GM18907 (cell line): ENCODE measurements around the gene ST3GAL5.
A peak's percentile ranks its signal among the peaks of the same experiment; 100 is the strongest.
"Not testable (repeated sequence)": the region's sequence is repeated elsewhere in the genome, so short reads cannot be mapped to it uniquely, and the experiment has no call there.

ENCODE experiments used
- ATAC-seq: cut with Tn5 transposase; IDR thresholded peaks from one replicate; pipeline ENCODE4 v1.9.1; 2021; ENCODE audit warnings: mild to moderate bottlenecking, moderate library complexity; ENCODE audit not compliant: unreplicated experiment

ST3GAL5 gene

DNA sequence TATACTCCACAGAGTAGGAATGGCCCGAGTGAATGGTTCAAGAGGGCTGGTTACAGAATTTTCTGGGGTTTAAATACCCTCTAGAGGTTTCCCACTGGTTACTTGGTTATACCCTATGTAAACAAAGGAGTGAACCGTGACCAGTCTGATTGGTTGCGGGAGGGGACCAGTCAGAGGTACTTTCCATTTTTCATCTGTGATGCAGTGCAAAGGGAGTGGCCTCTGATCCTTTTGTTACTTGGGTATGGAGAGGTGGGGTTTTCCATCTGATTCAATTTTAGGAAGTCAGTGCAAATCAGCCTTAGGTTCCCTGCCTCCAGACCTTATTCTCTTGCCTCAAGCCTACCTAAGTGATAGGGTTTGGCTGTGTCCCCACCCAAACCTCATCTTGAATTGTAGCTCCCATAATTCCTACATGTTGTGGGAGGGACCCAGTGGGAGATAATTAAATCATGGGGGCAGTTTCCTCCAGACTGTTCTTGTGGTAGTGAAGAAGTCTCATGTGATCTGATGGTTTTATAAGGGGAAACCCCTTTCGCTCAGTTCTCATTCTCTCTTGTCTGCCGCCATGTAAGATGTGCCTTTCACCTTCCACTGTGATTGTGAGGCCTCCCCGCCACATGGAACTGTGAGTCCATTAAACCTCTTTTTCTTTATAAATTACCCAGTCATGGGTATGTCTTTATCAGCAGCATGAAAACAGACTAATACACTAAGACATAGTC is 5.9 kb upstream of the ST3GAL5 start:
- ATAC-seq: not testable (repeated sequence)

GRCh38 chr2:85893428-85894258 is 4.9 kb upstream of the ST3GAL5 start:
- ATAC-seq: no peak

GRCh38 chr2:85892216-85892944 is 3.6 kb upstream of the ST3GAL5 start:
- no peak for ATAC-seq

DNA sequence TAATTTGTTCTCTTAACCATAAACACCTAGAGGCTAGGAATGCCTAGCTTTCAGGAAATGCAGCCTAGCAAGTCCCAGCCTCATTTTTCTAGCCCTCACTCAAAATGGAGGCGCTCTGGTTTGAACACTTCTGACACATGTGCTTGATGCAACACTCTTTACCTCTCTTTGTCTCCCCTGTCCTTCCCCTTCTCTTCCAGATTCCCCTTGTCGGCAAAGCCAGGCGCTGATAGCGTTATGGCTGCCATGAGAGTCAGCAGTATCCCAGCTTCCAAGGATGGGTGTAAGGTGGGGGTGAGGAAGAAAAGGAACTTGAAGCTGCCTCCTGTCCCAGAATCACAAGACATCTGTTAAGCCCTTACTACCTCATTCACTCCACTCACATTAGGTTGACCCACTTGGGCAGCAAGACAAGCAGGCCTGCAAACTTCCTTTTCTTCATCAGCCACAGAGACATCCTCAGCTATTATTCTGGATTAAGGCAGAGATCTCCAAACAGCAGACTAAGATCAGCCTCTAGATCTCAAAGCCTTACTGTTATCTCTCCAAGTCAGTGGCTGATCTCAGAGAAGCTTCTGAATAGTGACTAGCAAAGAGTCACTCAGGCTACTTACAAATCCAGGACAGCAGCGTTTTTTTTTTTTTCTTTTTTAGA is 1.9 kb upstream of the ST3GAL5 start:
- no peak for ATAC-seq

DNA sequence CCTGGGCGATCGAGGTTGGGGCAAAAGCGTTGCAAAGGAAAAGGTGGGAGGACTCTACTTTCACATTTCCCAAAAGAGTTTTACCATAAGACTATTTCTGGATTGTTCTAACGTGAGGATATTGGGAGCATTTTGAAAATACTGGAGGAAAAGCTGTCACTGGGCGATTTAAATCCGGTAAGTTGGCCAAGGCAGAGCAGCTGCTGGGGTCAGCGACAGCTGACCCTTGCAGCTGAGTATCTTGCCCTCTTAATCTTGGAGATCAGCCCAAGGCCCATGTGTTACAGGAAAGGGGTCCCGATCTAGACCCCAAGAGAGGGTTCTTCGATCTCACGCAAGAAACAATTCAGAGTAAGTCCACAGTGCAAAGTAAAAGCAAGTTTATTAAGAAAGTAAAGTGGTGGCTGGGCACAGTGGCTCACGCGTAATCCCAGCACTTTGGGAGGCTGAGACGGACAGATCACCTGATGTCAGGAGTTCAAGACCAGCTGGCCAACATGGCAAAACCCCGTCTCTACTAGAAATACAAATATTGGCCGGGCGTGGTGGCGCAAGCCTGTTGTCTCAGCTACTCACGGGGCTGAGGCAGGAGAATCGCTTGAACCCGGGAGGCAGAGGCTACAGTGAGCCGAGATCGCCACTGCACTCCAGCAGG is 964 bp upstream of the ST3GAL5 start:
- no peak for ATAC-seq

GRCh38 chr2:85888020-85888683 is 638 bp downstream of the ST3GAL5 start:
- ATAC-seq: peak; percentile 6

GRCh38 chr2:85887566-85888019 is 1.2 kb downstream of the ST3GAL5 start:
- ATAC-seq: no peak

GRCh38 chr2:85886590-85886989 is 2.2 kb downstream of the ST3GAL5 start:
- no peak for ATAC-seq

GRCh38 chr2:85886141-85886540 is 2.6 kb downstream of the ST3GAL5 start:
- no peak for ATAC-seq

- not testable (repeated sequence) for ATAC-seq
Observed at GRCh38 chr2:85881781-85882180, 7.0 kb downstream of the ST3GAL5 start.

DNA sequence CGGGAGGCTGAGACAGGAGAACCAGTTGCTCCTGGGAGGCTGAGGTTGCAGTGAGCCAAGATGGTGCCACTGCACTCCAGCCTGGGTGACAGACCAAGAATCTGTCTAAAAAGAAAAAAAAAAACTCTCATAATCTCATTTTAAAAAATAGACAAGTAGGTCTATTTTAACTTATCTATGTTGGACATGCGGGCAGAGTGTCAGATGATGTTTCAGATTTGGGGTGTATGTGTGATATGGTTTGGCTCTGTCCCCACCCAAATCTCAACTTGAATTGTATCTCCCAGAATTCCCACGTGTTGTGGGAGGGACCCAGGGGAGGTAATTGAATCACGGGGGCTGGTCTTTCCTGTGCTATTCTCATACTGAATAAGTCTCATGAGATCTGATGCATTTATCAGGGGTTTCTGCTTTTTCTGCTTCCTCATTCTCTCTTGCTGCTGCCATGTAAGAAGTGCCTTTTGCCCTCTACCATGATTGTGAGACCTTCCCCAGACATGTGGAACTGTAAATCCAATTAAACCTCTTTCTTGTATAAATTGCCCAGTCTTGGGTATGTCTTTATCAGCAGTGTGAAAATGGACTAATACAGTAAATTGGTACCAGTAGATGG is 8.0 kb downstream of the ST3GAL5 start:
- not testable (repeated sequence) for ATAC-seq

DNA sequence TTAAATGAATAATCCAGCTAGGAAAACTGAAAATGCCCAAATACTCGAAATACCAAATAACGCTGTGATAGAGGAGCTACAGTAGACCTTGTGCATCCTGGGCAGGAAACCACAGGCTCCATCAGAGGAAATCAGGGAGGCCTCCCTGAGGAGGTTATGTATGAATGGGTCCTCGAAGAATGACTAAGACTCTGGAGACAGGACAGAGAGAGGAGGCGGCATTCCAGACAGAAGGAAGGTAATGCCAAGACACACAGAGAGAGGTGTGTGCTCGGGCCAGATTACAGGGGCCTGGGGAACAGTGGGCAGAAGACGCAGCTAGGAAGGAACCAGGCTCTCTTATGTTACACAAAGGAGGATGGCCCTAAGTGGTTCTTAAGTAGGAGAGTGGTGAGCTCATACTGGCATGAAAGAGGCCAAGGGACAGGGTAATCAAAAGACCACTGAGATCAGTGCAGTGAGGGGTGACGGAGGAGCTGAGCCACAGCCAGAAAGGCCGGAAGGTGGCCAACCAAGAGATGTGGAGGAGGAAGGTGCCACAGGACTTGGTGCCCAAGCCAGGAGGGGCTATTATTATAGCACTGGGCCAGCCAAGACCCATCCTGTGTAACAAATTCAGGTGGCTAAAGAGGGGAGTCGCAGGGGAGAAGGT is 9.9 kb downstream of the ST3GAL5 start:
- ATAC-seq: no peak

DNA sequence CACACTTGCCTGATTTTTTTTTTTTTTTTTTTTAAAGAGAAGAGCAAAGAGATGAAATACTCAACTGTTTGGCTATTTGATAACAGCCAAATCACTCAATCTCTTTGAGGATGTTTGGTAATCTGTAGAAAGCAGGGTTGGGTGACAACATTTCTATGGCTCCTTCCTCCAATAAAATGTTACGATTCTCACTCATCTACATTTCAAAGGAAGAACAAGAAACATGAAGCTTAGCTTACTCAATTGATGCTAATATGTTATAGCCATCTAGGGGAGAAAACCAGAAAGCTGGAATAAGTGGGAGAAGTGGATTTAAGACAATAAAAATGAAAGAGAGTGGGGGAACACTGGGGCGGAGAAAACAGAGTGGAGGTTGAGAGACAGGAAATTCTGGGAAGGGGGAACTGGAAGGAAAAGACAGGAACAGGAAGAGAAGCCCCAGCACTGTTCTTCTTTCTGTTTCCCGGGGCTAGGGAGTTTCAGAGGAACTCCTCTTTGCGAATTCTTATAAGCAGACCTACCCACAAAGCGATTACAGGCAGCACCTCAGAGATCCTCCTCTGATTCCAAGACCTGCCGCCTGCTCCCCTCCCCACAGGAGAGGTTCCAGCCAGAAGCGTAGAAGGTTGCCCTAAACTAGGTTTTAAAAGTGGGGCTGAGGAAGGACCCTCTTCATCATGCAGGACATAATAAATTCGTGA is 13.3 kb downstream of the ST3GAL5 start:
- ATAC-seq: no peak

DNA sequence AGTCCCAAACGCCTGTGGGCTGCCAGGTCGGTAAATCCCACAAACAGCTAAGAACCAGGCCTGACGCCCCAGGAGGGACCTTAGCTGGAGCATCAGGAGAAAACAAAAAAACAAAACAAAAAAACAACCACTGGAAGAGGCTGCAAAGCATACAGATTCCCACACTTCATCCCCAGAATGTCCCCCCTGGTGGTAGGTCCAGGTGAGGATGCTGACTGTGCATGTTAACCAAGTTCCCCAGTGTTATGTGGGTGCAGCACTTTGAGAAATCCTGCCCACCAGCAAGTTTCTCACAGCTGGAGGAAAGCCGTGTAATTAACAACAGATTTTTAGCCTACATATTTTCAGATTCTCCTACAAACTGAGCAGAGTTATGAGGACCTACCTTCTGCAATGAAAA is 15.1 kb downstream of the ST3GAL5 start:
- ATAC-seq: no peak

- no peak for ATAC-seq
Observed at GRCh38 chr2:85872536-85873161, 16.1 kb downstream of the ST3GAL5 start.

DNA sequence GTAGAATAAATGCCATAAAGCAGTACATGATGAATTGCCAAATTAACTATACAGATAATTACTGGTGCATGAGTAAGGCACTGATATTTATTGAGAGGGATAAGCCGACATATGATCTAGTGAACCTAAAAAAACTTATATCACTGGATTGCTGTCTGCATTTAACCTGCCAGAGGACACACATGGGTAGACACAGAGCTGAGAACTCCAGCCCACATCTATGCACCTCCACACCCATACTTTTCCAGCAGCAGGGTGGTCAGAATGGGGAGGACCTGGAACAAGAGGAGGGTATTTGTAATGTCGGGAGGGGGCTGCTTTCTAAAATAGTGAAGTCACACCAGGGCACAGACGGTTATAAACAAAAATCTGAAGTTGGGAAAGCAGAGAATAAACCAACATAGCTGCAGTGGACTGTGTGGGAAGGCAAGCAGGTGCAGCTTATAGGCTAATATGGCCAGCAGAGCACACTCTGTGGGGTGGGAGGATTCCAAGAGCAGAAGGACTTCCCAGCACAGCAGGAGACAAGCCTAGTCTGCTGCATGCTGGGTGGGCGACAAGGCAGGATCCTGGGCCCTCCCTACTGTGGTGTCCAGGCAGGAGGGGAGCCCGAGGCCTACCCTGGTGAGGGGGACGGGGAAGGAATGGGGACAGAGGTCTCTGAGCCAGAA is 17.2 kb downstream of the ST3GAL5 start:
- no peak for ATAC-seq

- ATAC-seq: no peak
Observed at GRCh38 chr2:85868822-85869221, 20.0 kb downstream of the ST3GAL5 start.
